Choroid plexus epithelial cell (primary cell): ENCODE measurements around the gene KDM4D.
"Not testable (repeated sequence)": the region's sequence is repeated elsewhere in the genome, so short reads cannot be mapped to it uniquely, and the experiment has no call there.

Experiments
- DNase-seq: peaks from one replicate; pipeline ENCODE4 v3.0.0-alpha.2; 2010; ENCODE audit warnings: low read depth
- H3K4me3 ChIP-seq: 2 replicates; pipeline ENCODE4 v1.5.1; 2011; ENCODE audit warnings: low read depth, mild to moderate bottlenecking, control low read depth, low read length, moderate library complexity
- CTCF ChIP-seq: conservative IDR thresholded peaks from 2 replicates; pipeline ENCODE4 v1.5.1; 2011; ENCODE audit warnings: low read depth, mild to moderate bottlenecking, control low read depth, inconsistent platforms, low read length, moderate library complexity

Gene KDM4D

GRCh38 chr11:95024958-95025357 lies 51.4 kb downstream of the KDM4D start, which contains the start of gene KDM4E:
KDM4E (plus strand) TSS chr11:95025258; CDS start chr11:95025558, 300 bp downstream.
- no peak within 1 kb of the TSS for H3K4me3 ChIP-seq
- DNase-seq, result no peak
- no peak for TF ChIP-seq CTCF

GRCh38 chr11:95025594-95025993 lies 52.1 kb downstream of the KDM4D start:
- not testable (repeated sequence) for H3K4me3 ChIP-seq, DNase-seq

- TF ChIP-seq CTCF, result no peak
- no peak for DNase-seq
- no peak overlapping the region for H3K4me3 ChIP-seq
Observed at GRCh38 chr11:95028357-95028756, 54.8 kb downstream of the KDM4D start.

GRCh38 chr11:95033051-95033450 lies 59.5 kb downstream of the KDM4D start:
- H3K4me3 ChIP-seq, result no peak overlapping the region
- no peak for TF ChIP-seq CTCF
- DNase-seq, result no peak

- H3K4me3 ChIP-seq, result no peak overlapping the region
- TF ChIP-seq CTCF, result no peak
- DNase-seq, result no peak
Observed at GRCh38 chr11:95035316-95035715, 61.8 kb downstream of the KDM4D start.

GRCh38 chr11:95037356-95038035 lies 64.0 kb downstream of the KDM4D start:
- peak; percentile 18 for DNase-seq
- TF ChIP-seq CTCF, result peak; percentile 32
- peak overlapping the region; percentile 58 for H3K4me3 ChIP-seq

GRCh38 chr11:95042239-95042638 lies 68.7 kb downstream of the KDM4D start:
- DNase-seq, result no peak
- TF ChIP-seq CTCF, result no peak
- H3K4me3 ChIP-seq, result no peak overlapping the region

- no peak for DNase-seq
- TF ChIP-seq CTCF, result no peak
- H3K4me3 ChIP-seq, result no peak overlapping the region
Observed at GRCh38 chr11:95042906-95043305, 69.4 kb downstream of the KDM4D start.
